Adrenal gland (tissue), 12 donors: Measurements from ENCODE around the gene BCAS4. TPM values are rescaled to one million over a fixed set of nuclear protein-coding genes. Genes with fewer than 3 reads are reported as not detected.
A peak's percentile ranks its signal among the peaks of the same experiment; 100 is the strongest.

Experiments
- DNase-seq, 7 donors: peaks; one replicate each; pipeline ENCODE4 v3.0.0-alpha.2; 2019 to 2020
- H3K27ac ChIP-seq, 5 donors: fragments of 200-600 bp; sonication (generic) in 4 of 5; 1 replicate in 3 of 5; 2 replicates in 2 of 5; pipeline versions ENCODE4 v1.5.1 to v1.8.0; 2016 to 2020; ENCODE audit warnings: mild to moderate bottlenecking in 1 of 5
- H3K27me3 ChIP-seq: fragments of 200-600 bp; 2 replicates; pipeline ENCODE4 v1.8.0; 2021
- H3K36me3 ChIP-seq, 2 donors: fragments of 200-600 bp; replicated peaks in 1 of 2; 1 replicate in 1 of 2; 2 replicates in 1 of 2; pipeline versions ENCODE4 v1.5.1 to v1.8.0; 2018 to 2022
- H3K4me1 ChIP-seq, 2 donors: fragments of 200-600 bp; replicated peaks in 1 of 2; 1 replicate in 1 of 2; 2 replicates in 1 of 2; pipeline versions ENCODE4 v1.5.1 to v1.8.0; 2018 to 2021
- H3K4me3 ChIP-seq, 4 donors: fragments of 200-600 bp; sonication (generic) in 3 of 4; one replicate each; pipeline ENCODE4 v1.5.1; 2016 to 2018
- H3K9me3 ChIP-seq, 3 donors: fragments of 200-600 bp; sonication (generic) in 1 of 3; replicated peaks in 1 of 3; 1 replicate in 2 of 3; 2 replicates in 1 of 3; pipeline versions ENCODE4 v1.5.1 to v1.8.0; 2016 to 2021
- POLR2A ChIP-seq, 2 donors: fragments of 450-650 bp; IDR thresholded peaks; one replicate each; pipeline ENCODE4 v1.6.1; 2017; ENCODE audit warnings: antibody characterized with exemption in 2 of 2, mild to moderate bottlenecking in 2 of 2, moderate library complexity in 1 of 2
- WGBS, 4 donors: extraction: QIAGEN DNeasy Blood & Tissue Kit in 2 of 4; methylation state at CpG; one replicate each; pipeline versions ENCODE4 v1.1.5 to v1.1.7; 2013 to 2017; 5-methylcytosine and 5-hydroxymethylcytosine counted together
- intact Hi-C, 2 donors: fragments of 100-400 bp; cut with DNase I; formaldehyde crosslinking; loops; one replicate each; pipeline versions ENCODE4 v1.14.1 to v1.15.0; 2022 to 2023
- polyA plus RNA-seq, 3 donors: library from polyadenylated mRNA; stranded (reverse); fragments of 200-250 nt in 2 of 3; fragments of 350-450 nt in 1 of 3; fragmentation: Illumina TruSeq in 1 of 3; extraction: RNeasy Lipid Tissue Mini Kit (QIAGEN cat#74804) in 1 of 3; gene quantifications; one replicate each; pipeline ENCODE4 v1.2.3, GENCODE V29; 2013 to 2014
- total RNA-seq, 9 donors: library from RNA; depleted of rRNA in 4 of 9; stranded (reverse); fragments of >200 nt in 4 of 9; fragments of 120-200 nt in 1 of 9; fragmentation: NEBNext Ultra II Directional in 1 of 9; extraction: Animal tissue kit (Norgen Biotek cat#: 25700) in 1 of 9; gene quantifications; one replicate each; pipeline versions ENCODE4 v1.1.0 to v1.2.4, GENCODE V29; 2013 to 2023
- TF ChIP-seq, protein P1 (sequence below), 6 experiments: fragments of 450-650 bp in 4 of 6; fragments of 200-600 bp in 2 of 6; sonication (generic) in 1 of 6; IDR thresholded peaks; 1 replicate in 5 of 6; 2 replicates in 1 of 6; pipeline versions ENCODE4 v1.5.1 to v1.8.0; 2016 to 2021; ENCODE audit warnings: antibody characterized with exemption in 6 of 6, mild to moderate bottlenecking in 2 of 6, moderate library complexity in 1 of 6
- donor health status: healthy with polysubstance abuse.
- donor health status: Bipolar disorder and iron deficiency.
- donor health status: DM: yes; HTN: yes; CAD: no.
- donor health status: DM: no; HTN: no; CAD: no.
- donor health status: DM: no; HTN: no; CAD: no.
- donor health status: DM: yes; HTN: yes; CAD: no.

Gene BCAS4
- total and polyA plus RNA-seq, 12 donors = 0.66 to 5.1 (median 1.5) TPM

DNA sequence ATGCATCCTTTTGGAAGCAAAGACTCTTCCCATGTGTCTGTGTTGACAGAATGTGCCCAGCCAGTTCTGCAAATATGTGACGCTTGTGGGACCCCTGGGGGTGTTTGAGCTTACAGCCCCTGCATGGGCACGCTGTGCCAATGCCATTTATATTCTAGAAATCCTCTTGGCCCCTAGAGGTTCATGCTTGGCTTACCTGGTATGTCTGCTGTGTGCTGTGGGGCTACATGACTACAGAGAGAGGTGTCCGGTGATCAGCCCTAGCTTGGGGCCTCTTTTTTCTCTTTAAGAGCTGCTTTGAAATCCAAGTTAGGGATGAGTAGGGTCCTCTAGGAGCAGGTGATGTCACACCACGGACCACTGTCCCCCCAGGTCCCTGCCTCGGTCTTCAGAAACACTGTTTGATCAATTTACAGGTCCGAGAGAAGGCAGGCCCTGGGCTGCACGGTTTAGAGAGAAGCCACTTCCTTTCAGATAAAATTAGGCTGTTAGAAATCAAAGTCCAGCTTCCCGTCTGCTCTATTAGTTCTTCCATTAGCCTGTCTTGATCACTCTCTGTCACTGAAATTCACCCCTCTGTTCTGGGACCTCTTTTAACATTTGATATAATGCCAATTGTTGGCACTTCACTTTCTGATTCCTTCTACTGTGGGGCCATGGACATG is 26.5 kb downstream of the BCAS4 start:
- no peaks in the 10 kb centered on the region for H3K9me3 ChIP-seq
- H3K27ac ChIP-seq = no peak overlapping the region
- 82 to 88% (median 85%) methylated on average over 6 to 8 of the region's 8 CpGs for WGBS, 4 donors
- no peaks in the 10 kb centered on the region for H3K27me3 ChIP-seq
- intact Hi-C loops = no loop called here
- DNase-seq = no peak
- H3K4me1 ChIP-seq = peaks cover 17 to 25% of the 10 kb centered on the region in 2 donors
- no peaks in the 10 kb centered on the region for H3K36me3 ChIP-seq
- H3K4me3 ChIP-seq = no peak overlapping the region
- TF ChIP-seq, protein P1, sequence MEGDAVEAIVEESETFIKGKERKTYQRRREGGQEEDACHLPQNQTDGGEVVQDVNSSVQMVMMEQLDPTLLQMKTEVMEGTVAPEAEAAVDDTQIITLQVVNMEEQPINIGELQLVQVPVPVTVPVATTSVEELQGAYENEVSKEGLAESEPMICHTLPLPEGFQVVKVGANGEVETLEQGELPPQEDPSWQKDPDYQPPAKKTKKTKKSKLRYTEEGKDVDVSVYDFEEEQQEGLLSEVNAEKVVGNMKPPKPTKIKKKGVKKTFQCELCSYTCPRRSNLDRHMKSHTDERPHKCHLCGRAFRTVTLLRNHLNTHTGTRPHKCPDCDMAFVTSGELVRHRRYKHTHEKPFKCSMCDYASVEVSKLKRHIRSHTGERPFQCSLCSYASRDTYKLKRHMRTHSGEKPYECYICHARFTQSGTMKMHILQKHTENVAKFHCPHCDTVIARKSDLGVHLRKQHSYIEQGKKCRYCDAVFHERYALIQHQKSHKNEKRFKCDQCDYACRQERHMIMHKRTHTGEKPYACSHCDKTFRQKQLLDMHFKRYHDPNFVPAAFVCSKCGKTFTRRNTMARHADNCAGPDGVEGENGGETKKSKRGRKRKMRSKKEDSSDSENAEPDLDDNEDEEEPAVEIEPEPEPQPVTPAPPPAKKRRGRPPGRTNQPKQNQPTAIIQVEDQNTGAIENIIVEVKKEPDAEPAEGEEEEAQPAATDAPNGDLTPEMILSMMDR (IDR thresholded peaks at IDR 0.05) = no peak
- TF ChIP-seq POLR2A (IDR thresholded peaks at IDR 0.05) = no peak

- Histone ChIP-seq H3K4me3 (no peak overlapping the region), H3K36me3 (no peaks in the 10 kb centered on the region), H3K9me3 (no peaks in the 10 kb centered on the region), H3K27ac (no peak overlapping the region), H3K4me1 (peaks cover 17 to 27% of the 10 kb centered on the region in 2 donors), H3K27me3 (no peaks in the 10 kb centered on the region)
- 81 to 83% (median 82%) methylated on average over 5 to 7 of the region's 7 CpGs for WGBS, 4 donors
- no peak for DNase-seq
- no peak for TF ChIP-seq POLR2A (IDR thresholded peaks at IDR 0.05)
- TF ChIP-seq, protein P1 (IDR thresholded peaks at IDR 0.05) = no peak
- intact Hi-C loops = no loop called here
These were observed 27.1 kb downstream of the BCAS4 start for GRCh38 chr20:50821994-50822393.

DNA sequence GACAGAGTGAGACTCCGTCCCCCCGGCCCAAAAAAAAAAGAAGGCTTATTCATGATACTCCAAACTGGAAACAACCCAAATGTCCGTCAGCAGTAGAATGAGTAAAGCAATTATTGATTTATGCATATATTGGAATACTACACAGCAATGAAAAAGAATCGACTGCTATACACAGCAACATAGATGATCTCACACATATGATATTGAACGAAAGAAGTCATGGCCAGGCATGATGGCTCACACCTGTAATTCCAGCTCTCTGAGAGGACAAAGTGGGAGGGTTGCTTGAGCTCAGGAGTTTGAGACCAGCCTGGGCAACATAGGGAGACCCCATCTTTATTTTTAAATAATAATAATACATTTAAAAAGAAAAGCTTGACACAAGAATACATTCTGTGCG is 28.5 kb downstream of the BCAS4 start:
- TF ChIP-seq POLR2A (IDR thresholded peaks at IDR 0.05) = no peak
- TF ChIP-seq, protein P1 (IDR thresholded peaks at IDR 0.05) = no peak
- no peaks in the 10 kb centered on the region for H3K27me3 ChIP-seq
- DNase-seq = no peak
- no peak overlapping the region for H3K27ac ChIP-seq
- no peak overlapping the region for H3K4me3 ChIP-seq
- no peaks in the 10 kb centered on the region for H3K9me3 ChIP-seq
- intact Hi-C loops = no loop called here
- peaks cover 17 to 27% of the 10 kb centered on the region in 2 donors for H3K4me1 ChIP-seq
- H3K36me3 ChIP-seq = no peaks in the 10 kb centered on the region
- WGBS, 4 donors = 92 to 96% (median 96%) methylated on average over 6 of the region's 6 CpGs

DNA sequence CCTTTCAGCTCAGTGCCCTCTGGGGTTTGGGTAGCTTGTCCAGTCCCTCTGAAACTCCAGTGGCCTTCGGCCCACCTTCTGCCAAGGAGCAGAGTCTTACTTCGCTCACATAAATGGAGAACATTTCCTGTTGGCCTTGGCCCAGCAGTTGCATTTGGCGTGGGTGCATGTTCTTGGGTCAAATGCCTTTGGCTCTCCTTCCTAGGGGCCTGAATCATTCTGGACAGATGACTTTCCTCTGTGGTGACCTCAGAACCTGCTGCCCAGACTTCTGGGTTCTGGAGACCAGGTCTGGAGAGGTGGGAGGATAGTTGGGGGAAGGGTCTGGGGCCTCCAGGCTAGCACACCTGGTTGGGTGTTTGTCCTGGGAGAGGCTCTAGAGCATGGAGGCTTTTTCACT is 29.3 kb downstream of the BCAS4 start:
- intact Hi-C loops = no loop called here
- Histone ChIP-seq H3K4me3 (no peak overlapping the region), H3K4me1 (peaks cover 17 to 27% of the 10 kb centered on the region in 2 donors), H3K27ac (peak overlapping the region in 3 of 5 donors; percentile 46 to 71 (median 64)), H3K27me3 (no peaks in the 10 kb centered on the region), H3K9me3 (no peaks in the 10 kb centered on the region), H3K36me3 (no peaks in the 10 kb centered on the region)
- DNase-seq = peak; percentile 47 to 87 (median 78)
- TF ChIP-seq, protein P1 (IDR thresholded peaks at IDR 0.05) = no peak
- TF ChIP-seq POLR2A (IDR thresholded peaks at IDR 0.05) = no peak
- 10 to 51% (median 20%) methylated on average over 3 of the region's 3 CpGs for WGBS, 4 donors
